IPS-11a (cell line): ENCODE data around the gene PDE8B.
"Not testable (repeated sequence)": the region's sequence is repeated elsewhere in the genome, so short reads cannot be mapped to it uniquely, and the experiment has no call there.

ENCODE experiments used
- H3K4me3 ChIP-seq: one replicate; pipeline ENCODE4 v1.5.1; 2013; ENCODE audit warnings: low read depth, low read length, control low read depth

The PDE8B gene

DNA sequence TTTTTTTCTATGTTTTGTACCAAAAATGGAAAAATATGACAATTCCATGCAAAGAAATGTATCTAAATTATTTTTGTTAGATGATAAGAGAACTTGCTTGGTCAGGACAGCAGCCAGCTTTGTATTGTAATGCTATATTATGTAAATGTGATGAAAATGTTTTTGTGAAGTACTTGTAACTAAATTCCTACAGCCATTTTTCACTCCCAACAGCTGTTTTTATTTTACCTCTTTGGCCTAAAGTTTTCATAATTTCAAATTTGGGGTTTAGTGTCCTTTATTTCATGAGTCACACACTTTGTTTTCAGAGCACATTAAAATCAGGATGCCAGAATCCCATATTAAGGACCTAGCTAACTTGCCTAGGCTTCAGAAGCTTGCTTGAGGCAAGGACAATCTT, 217.5 kb downstream of the PDE8B start:
- no peak overlapping the region for H3K4me3 ChIP-seq

DNA sequence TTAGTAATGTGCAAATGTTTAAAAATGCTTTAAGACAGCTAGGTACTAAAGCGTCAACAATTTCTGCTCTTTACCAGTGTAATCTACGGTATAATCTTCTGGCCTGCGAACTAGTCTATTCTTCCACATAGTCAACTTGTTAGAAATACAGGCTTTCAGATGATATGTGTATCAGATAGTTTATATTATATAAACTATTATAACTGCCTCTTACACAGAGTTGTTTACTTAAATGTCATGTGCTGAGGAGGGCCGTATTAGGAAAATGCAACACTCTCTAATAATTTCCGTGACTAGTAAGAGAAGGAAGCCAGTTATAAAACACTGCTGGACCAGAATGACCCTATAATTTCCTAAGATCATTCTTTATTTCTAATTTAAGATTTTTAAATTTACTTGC, 218.0 kb downstream of the PDE8B start:
- no peak overlapping the region for H3K4me3 ChIP-seq

DNA sequence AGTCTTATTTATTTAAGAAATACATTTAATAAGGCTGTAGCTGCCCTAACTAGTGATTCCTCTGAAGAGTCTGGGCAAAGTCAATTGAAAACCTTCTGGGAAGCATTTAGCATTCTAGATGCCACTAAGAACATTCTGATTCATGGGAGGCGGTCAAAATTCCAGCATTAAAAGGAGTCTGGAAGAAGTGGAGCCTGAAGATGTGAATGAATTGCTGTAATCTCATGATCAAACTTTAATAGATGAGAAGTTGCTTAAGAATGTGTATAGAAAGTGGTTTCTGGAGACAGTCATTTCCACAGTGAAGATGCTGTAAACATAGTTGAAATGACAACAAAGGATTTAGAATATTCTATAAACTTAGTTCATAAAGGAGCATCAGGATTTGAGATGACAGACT, 220.2 kb downstream of the PDE8B start:
- H3K4me3 ChIP-seq = no peak overlapping the region

DNA sequence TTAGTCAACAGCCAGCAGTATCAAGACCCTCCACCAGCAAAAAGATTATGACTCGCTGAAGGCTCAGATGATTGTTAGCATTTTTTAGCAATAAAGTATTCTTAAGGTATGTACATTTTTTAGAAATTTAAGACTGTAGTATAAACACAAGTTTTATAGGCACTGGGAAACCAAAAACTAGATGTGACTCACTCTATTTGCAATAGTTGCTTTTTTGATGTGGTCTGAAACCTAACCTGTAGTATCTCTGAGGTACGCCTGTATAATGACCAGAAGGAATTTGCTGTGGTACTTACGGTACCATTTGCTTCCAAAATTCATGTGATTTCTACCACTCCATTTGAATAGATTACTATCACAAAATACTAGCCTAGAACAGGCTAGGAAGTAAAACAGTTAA, 220.8 kb downstream of the PDE8B start:
- no peak overlapping the region for H3K4me3 ChIP-seq

DNA sequence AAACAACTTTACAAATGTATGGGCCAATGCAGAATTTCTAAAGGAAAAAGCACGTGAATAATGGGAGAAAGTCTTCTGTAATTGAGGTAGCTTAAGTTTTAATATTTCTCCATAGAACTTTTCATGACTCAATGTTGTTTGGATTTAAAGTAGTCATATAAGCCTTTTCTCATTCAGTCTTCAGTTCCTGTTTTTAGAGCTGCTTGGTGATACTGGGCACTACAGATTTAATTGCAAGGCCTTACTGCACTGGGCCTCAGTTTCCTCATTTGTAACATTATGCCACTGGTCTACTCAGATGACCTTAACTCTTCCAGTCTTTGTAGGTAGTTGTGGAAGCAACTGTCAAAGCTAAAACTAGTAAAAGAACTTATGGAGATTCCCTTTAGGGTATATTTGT, 221.2 kb downstream of the PDE8B start:
- no peak overlapping the region for H3K4me3 ChIP-seq

DNA sequence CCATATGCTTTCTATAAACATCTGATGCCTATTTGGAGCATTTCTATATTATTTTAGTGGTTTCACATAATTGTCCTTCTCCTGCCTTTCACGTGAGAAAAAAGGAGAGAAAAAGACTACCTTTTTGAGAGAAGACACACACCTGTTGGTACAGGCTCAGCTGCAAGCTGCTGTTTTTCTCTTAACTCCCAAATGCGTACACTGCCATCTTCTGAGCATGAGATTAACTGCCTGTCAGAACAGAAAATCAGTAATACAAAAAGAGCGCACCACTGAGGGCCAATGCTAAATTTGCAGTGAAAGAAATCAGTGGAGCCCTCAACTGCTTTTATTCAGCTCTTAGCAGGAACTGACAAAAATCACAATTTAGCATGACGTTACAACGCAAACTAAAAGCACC, 226.7 kb downstream of the PDE8B start:
- H3K4me3 ChIP-seq = no peak overlapping the region

DNA sequence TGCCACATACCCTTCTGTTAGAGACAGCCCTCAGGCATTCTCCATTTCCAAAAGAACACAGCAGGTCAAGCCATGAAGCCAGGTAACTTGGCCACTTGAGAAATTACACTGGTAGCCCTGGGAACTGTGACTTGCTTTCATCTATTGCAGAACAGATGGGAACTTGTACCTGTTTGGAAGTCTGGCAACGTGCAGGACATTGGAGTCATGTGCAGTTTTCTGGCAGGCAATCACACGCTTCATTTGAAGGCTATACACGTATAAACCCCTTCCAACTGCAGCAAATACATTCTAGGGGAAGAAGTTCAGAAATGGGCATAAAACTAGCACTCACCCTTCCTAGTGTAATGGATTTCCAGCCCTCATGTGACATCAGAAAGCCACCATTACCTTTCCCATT, 227.6 kb downstream of the PDE8B start:
- H3K4me3 ChIP-seq = no peak overlapping the region

- no peak overlapping the region for H3K4me3 ChIP-seq
These were observed 233.2 kb downstream of the PDE8B start for GRCh38 chr5:77443670-77444069.

- no peak overlapping the region for H3K4me3 ChIP-seq
These were observed 233.9 kb downstream of the PDE8B start for GRCh38 chr5:77444356-77444755.

DNA sequence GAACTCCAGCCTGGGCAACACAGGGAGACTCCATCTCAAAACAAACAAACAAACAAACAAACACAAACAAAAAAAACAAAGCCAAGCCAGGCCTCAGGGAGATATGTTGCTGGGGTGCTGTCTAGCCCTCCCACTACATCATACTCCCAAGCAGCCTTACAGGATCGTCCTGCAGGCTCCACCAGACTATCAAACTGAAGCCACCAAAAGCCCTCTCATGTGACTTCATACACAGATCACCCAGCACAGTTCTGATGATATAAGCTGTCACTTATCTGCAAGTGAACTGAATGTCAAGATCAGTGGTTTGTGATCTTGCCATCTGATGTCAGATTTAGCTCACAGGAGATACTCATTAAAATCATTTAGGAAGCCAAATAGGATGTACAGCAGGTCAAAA, 238.4 kb downstream of the PDE8B start:
- no peak overlapping the region for H3K4me3 ChIP-seq

DNA sequence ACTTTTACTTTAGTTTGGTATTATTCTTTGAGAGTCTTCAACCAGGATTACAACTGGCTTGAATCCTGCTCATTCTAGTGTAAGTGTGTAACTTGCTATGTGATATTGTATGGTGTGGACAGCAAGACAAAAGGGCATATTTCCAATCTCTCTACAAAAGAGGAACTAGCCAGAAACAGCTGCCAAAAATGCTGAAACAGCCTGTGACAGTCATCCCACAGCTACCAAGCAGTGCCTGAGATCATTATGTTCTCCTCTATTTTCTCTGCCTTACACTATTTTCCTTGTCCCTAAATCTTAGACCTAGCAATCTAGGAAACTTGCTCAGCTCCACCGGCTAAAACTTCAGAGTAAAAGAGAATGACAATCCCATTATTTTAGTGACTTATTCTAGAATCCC, 238.8 kb downstream of the PDE8B start:
- no peak overlapping the region for H3K4me3 ChIP-seq

GRCh38 chr5:77449981-77450380, 239.5 kb downstream of the PDE8B start:
- H3K4me3 ChIP-seq = no peak overlapping the region

DNA sequence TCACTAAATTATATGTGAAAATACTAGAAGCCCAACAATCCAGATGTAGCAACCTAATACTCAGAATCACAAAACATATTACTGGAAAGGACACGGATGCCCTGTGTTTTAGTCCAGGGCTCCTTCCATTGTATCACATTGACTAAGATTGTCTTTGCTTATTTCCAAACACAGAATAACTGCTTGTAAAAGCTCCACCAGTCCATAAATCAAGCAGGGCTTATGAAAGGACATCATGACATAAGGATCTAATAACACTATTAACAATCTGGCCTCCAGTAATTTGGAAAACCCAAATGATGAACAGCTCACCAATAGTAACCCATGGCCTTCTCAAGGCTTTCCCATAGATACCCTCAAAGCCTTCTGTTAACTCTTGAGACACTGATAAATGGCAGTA, 241.9 kb downstream of the PDE8B start:
- H3K4me3 ChIP-seq = no peak overlapping the region

DNA sequence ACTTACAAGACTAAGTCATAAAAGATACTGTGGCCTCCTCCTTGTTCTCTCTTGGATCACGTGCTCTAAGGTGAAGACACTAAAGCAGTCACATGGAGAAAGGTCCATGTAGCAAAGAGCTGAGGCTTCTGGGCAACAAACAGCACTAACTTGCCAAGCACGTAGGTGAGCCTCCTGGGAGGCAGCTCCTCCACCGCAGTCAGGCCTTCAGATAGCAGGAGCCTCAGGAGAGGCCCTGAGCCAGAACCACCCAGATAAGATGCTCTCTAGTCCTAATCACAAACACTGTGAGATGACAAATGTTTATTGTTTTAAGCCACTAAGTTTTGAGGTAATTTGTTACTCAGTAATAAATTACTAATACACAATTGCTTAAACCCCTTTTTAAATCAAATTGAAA, 243.6 kb downstream of the PDE8B start:
- H3K4me3 ChIP-seq = no peak overlapping the region

GRCh38 chr5:77461287-77461686, 250.8 kb downstream of the PDE8B start:
- H3K4me3 ChIP-seq = no peak overlapping the region

- H3K4me3 ChIP-seq = no peak overlapping the region
These were observed 253.4 kb downstream of the PDE8B start for GRCh38 chr5:77463905-77464304.

DNA sequence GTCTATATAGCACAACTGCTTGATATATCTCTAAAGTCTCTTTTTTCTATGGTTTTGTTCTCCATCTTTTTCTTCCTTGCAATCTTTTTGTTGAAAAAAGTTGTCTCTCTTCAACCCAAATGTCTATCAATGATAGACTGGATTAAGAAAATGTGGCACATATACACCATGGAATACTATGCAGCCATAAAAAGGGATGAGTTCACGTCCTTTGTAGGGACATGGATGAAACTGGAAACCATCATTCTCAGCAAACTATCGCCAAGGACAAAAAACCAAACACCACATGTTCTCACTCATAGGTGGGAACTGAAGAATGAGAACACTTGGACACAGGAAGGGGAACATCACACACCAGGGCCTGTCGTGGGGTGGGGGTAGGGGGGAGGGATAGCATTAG, 258.4 kb downstream of the PDE8B start:
- H3K4me3 ChIP-seq = not testable (repeated sequence)

DNA sequence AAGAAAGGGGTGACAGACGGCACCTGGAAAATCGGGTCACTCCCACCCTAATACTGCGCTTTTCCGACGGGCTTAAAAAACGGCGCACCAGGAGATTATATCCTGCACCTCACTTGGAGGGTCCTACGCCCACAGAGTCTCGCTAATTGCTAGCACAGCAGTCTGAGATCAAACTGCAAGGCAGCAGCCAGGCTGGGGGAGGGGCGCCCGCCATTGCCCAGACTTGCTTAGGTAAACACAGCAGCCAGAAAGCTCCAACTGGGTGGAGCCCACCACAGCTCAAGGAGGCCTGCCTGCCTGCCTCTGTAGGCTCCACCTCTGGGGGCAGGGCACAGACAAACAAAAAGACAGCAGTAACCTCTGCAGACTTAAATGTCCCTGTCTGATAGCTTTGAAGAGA, 264.6 kb downstream of the PDE8B start:
- not testable (repeated sequence) for H3K4me3 ChIP-seq
